ENCODE data around the gene RHEX.

- TF ChIP-seq CTCF (IDR thresholded peaks at IDR 0.05; ENCODE audit: low read length), result no peak
- TF ChIP-seq EZH2 (optimal IDR thresholded peaks at IDR 0.05; ENCODE audit: low read depth, low read length), result no peak
- TF ChIP-seq EZH2phosphoT487 (IDR thresholded peaks at IDR 0.05; ENCODE audit: low read length), result no peak
Observed at GRCh38 chr1:206020393-206021007, 32.5 kb upstream of the RHEX start.
